ENCODE results near the gene MIER3.

DNA sequence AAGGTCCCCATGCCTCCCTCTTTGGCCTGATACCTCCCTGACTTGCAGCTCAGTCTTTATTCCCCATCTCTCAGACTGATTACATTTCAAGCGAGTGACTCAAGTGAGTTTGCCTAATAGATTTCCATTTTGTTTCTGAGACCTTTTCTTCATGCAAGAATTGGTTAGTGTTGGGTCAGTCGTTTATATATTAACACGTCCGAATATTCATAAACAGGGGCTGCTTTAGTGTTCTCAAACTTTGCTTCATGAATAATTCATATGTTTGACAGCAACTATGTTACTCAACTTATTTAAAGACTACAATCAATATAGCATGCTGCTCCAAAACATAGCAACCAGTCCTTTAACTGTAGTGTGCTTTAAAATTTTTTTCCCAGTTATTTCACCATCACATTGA lies 36.6 kb upstream of the MIER3 start:
- TF ChIP-seq TCF7L2 (IDR thresholded peaks at IDR 0.05; ENCODE audit: low read depth, low read length) (no peak), TEAD1 (CRISPR knock-in tag; IDR thresholded peaks at IDR 0.05) (no peak)
